ENCODE results near the gene KAT8.
A peak's percentile ranks its signal among the peaks of the same experiment; 100 is the strongest.
"Not testable (repeated sequence)": the region's sequence is repeated elsewhere in the genome, so short reads cannot be mapped to it uniquely, and the experiment has no call there.

The KAT8 gene

DNA sequence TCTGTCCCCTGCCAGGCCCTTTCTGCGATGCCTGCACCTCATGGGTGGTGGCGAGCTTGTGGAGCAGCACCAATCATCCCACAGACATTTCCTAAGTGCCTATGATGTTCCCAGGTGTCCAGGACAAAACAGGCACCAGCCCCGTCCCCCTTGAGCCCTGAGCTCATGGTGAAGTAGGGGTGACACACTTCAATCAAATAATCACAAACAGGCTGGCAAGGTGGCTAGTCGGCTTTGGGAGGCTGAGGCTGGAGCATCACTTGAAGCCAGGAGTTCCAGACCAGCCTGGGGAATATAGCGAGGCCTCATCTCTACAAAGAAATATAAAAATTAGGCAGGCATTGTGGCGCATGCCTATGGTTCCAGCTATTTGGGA, 18.8 kb downstream of the KAT8 start:
- Histone ChIP-seq H3K4me3 (ENCODE audit: low read length) (no peak overlapping the region), H3K36me3 (ENCODE audit: insufficient read depth, low read length) (peaks cover 6% of the 10 kb centered on the region), H3K9ac (ENCODE audit: low read depth, low read length) (no peak overlapping the region), H3K27me3 (ENCODE audit: control insufficient read depth, insufficient read depth, low read length) (no peaks in the 10 kb centered on the region), H3K9me3 (replicated peaks; ENCODE audit: low read length) (no peaks in the 10 kb centered on the region), H3K4me2 (ENCODE audit: low read length) (no peak overlapping the region), H3K4me1 (ENCODE audit: control insufficient read depth, insufficient read depth, low read length) (peaks cover 19% of the 10 kb centered on the region)

- H3K9me3 ChIP-seq (replicated peaks; ENCODE audit: low read length); H3K36me3 ChIP-seq (ENCODE audit: insufficient read depth, low read length); H3K4me3 ChIP-seq (ENCODE audit: low read length); H3K9ac ChIP-seq (ENCODE audit: low read depth, low read length); H3K27me3 ChIP-seq (ENCODE audit: control insufficient read depth, insufficient read depth, low read length); H3K4me2 ChIP-seq (ENCODE audit: low read length): not testable (repeated sequence)
- peaks cover 26% of the 10 kb centered on the region for H3K4me1 ChIP-seq (ENCODE audit: control insufficient read depth, insufficient read depth, low read length)
These were observed 19.5 kb downstream of the KAT8 start for GRCh38 chr16:31136822-31137499.

- peaks cover 30% of the 10 kb centered on the region for H3K4me1 ChIP-seq (ENCODE audit: control insufficient read depth, insufficient read depth, low read length)
- H3K4me3 ChIP-seq (ENCODE audit: low read length) = no peak overlapping the region
- H3K27me3 ChIP-seq (ENCODE audit: control insufficient read depth, insufficient read depth, low read length) = no peaks in the 10 kb centered on the region
- peak overlapping the region; percentile 28 for H3K4me2 ChIP-seq (ENCODE audit: low read length)
- no peaks in the 10 kb centered on the region for H3K36me3 ChIP-seq (ENCODE audit: insufficient read depth, low read length)
- no peaks in the 10 kb centered on the region for H3K9me3 ChIP-seq (replicated peaks; ENCODE audit: low read length)
- H3K9ac ChIP-seq (ENCODE audit: low read depth, low read length) = no peak overlapping the region
These were observed 21.4 kb downstream of the KAT8 start for GRCh38 chr16:31138621-31139578.

DNA sequence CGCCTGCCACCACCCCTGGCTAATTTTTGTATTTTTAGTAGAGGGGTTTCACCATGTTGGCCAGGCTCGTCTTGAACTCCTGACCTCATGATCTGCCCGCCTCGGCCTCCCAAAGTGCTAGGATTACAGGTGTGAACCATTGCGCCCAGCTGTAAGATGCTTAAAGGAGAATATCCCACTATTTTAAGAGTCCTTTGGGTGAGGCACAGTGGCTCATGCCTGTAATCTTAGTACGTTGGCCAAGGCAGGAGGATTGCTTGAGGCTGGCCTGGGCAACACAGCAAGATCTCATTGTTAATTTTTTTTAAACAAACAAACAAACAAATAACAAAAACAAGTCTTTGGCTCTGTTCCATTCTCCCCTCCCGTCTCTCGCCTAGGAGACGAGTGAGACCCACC, 23.6 kb downstream of the KAT8 start:
- Histone ChIP-seq H3K4me2 (ENCODE audit: low read length) (peak overlapping the region; percentile 75), H3K4me1 (ENCODE audit: control insufficient read depth, insufficient read depth, low read length) (peaks cover 27% of the 10 kb centered on the region), H3K4me3 (ENCODE audit: low read length) (peak overlapping the region; percentile 46)
- not testable (repeated sequence) for H3K27me3 ChIP-seq (ENCODE audit: control insufficient read depth, insufficient read depth, low read length); H3K9me3 ChIP-seq (replicated peaks; ENCODE audit: low read length); H3K9ac ChIP-seq (ENCODE audit: low read depth, low read length); H3K36me3 ChIP-seq (ENCODE audit: insufficient read depth, low read length)

DNA sequence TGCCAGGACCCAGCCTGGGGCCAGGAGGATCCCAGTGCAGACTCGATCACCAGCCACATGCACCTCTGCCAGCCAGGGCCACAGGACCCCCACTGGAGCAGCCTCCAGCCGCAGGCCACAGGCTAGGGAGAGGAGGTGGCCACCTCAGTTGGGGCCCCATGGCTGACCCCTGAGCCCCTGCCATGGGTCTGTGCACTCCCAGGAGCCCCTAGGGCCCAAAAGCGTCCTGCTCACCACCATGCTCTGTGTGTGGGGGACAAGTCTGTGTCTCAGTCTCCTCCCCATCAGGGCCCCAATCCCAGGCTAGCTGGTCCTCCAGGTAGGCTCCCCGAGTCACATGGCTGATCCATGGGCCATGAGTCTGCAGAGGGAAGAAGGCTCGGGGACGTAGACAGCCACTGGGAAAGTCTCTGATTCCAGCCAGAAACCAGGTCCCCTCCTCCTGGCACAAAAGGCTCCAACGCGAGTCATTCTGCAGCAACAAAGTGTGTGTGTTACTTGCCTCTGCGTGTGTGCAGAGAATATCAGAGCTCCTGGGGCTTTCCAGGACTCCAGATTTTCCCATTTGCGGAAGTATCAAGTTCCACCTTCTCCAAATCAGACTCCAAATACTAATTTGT, 24.1 kb downstream of the KAT8 start:
- Histone ChIP-seq H3K4me1 (ENCODE audit: control insufficient read depth, insufficient read depth, low read length) (peaks cover 27% of the 10 kb centered on the region), H3K4me3 (ENCODE audit: low read length) (peak overlapping the region; percentile 46), H3K4me2 (ENCODE audit: low read length) (peak overlapping the region; percentile 75), H3K36me3 (ENCODE audit: insufficient read depth, low read length) (no peaks in the 10 kb centered on the region), H3K27me3 (ENCODE audit: control insufficient read depth, insufficient read depth, low read length) (peaks cover 11% of the 10 kb centered on the region), H3K9ac (ENCODE audit: low read depth, low read length) (peak overlapping the region; percentile 44), H3K9me3 (replicated peaks; ENCODE audit: low read length) (no peaks in the 10 kb centered on the region)

DNA sequence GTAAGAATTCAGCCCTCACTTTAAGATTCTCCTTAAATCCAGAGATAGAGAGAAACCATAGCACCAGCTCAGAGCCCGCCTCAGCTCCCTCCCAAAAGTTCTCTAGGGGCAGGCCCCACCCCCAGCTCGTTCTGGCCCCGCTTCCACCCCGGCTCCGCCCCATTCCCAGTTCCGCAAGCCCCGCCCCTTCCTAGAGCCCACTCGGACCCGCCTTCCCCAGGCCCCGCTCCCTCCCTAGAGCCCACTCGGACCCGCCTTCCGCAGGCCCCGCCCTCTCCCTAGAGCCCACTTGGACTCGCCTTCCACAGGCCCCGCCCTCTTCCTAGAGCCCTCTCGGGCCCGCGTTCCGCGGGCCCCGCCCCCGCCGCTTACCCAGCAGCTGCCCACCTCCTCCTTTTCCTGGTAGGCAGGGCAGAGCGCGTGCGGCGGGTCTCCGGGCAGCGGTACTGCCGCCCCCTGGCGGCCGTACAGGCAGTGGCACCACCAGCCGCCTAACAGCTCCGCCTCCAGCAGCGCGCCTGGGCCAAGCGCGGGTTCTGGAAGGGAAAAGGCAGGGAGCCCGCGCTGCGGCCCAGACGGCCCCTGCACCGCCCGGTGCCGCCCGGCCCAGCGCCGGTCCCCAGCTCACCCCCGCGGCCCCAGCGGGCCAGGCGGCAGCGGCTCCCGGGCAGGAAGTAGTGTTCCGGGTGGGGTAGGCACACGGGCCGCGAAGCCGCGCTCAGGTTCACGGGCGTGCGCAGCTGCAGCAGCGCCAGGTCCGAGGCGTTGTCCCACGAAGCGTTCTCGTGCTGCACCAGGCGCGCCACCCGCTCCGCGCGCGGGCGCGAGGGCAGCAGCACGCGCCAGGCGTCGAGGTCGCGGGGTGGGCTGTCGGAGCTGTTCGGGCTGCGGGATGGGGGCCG, 24.9 kb downstream of the KAT8 start:
- peak overlapping the region; percentile 73 for H3K9ac ChIP-seq (ENCODE audit: low read depth, low read length)
- no peaks in the 10 kb centered on the region for H3K36me3 ChIP-seq (ENCODE audit: insufficient read depth, low read length)
- H3K4me3 ChIP-seq (ENCODE audit: low read length) = peak overlapping the region; percentile 71
- H3K27me3 ChIP-seq (ENCODE audit: control insufficient read depth, insufficient read depth, low read length) = peaks cover 18% of the 10 kb centered on the region
- no peaks in the 10 kb centered on the region for H3K9me3 ChIP-seq (replicated peaks; ENCODE audit: low read length)
- peaks cover 27% of the 10 kb centered on the region for H3K4me1 ChIP-seq (ENCODE audit: control insufficient read depth, insufficient read depth, low read length)
- H3K4me2 ChIP-seq (ENCODE audit: low read length) = peak overlapping the region; percentile 95

DNA sequence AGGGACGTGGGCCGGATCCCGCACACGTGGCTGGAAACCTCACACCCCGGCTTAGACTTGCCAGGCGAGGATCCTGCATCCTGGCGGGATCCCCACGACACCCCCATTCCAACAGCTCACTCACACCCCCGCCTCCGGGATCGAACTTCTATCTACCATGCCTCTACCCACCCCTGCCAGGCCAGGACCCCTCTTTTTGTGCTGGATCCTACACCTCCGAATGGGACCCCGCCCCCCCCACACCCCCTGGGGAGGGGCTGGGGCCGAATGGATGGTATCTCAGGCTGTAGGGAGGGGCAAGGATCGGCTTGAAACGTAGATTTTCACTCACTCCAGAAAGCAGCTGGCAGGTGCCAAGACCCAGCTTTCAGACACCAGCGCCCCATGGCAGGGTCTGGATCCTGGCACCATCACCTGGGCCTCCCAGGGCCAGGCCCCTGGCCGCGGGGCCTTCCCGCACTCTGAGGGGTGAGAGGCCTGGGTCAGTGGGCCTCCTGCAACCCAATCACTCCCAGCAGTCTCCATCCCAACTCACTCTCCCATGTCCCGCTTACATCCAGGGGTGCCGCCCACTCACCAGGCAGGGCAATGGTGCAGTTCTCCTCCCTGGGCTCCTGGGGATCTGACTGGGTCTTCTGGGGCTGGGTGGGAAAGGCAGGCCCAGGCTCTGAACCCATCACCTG, 25.7 kb downstream of the KAT8 start:
- Histone ChIP-seq H3K27me3 (ENCODE audit: control insufficient read depth, insufficient read depth, low read length) (peaks cover 26% of the 10 kb centered on the region), H3K9me3 (replicated peaks; ENCODE audit: low read length) (no peaks in the 10 kb centered on the region), H3K4me3 (ENCODE audit: low read length) (peak overlapping the region; percentile 71), H3K4me1 (ENCODE audit: control insufficient read depth, insufficient read depth, low read length) (peaks cover 26% of the 10 kb centered on the region), H3K36me3 (ENCODE audit: insufficient read depth, low read length) (no peaks in the 10 kb centered on the region), H3K9ac (ENCODE audit: low read depth, low read length) (peak overlapping the region; percentile 73), H3K4me2 (ENCODE audit: low read length) (peak overlapping the region; percentile 95)

DNA sequence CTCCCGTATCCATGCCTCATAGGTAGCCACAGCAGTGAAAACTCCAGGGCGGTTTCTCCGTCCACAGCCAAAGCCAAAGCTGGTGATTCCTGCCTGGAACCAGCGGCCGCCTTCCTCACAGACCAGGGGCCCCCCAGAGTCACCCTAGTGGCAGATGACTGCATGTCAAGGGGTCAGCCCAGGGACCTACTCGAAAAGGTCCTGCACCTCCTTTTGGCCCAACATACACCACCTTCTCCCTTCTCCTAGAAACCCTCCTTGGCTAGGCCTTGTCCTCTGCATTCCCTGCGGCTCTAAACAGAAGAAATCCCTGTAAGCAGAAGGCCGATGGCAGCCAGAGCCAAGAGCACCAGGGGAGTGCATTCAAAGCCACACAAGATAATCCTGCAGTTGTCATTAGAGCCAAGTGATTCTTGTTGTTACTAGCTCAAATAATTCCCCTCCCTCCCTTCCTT, 26.3 kb downstream of the KAT8 start:
- Histone ChIP-seq H3K36me3 (ENCODE audit: insufficient read depth, low read length) (no peaks in the 10 kb centered on the region), H3K4me3 (ENCODE audit: low read length) (no peak overlapping the region), H3K4me1 (ENCODE audit: control insufficient read depth, insufficient read depth, low read length) (peaks cover 21% of the 10 kb centered on the region), H3K27me3 (ENCODE audit: control insufficient read depth, insufficient read depth, low read length) (peaks cover 32% of the 10 kb centered on the region), H3K4me2 (ENCODE audit: low read length) (no peak overlapping the region), H3K9ac (ENCODE audit: low read depth, low read length) (no peak overlapping the region), H3K9me3 (replicated peaks; ENCODE audit: low read length) (no peaks in the 10 kb centered on the region)

GRCh38 chr16:31144418-31144817, 27.0 kb downstream of the KAT8 start:
- peaks cover 14% of the 10 kb centered on the region for H3K4me1 ChIP-seq (ENCODE audit: control insufficient read depth, insufficient read depth, low read length)
- H3K27me3 ChIP-seq (ENCODE audit: control insufficient read depth, insufficient read depth, low read length) = peaks cover 37% of the 10 kb centered on the region
- not testable (repeated sequence) for H3K4me3 ChIP-seq (ENCODE audit: low read length); H3K9ac ChIP-seq (ENCODE audit: low read depth, low read length); H3K36me3 ChIP-seq (ENCODE audit: insufficient read depth, low read length); H3K9me3 ChIP-seq (replicated peaks; ENCODE audit: low read length); H3K4me2 ChIP-seq (ENCODE audit: low read length)

- no peaks in the 10 kb centered on the region for H3K9me3 ChIP-seq (replicated peaks; ENCODE audit: low read length)
- H3K4me3 ChIP-seq (ENCODE audit: low read length) = no peak overlapping the region
- H3K4me2 ChIP-seq (ENCODE audit: low read length) = no peak overlapping the region
- peaks cover 14% of the 10 kb centered on the region for H3K4me1 ChIP-seq (ENCODE audit: control insufficient read depth, insufficient read depth, low read length)
- peaks cover 38% of the 10 kb centered on the region for H3K27me3 ChIP-seq (ENCODE audit: control insufficient read depth, insufficient read depth, low read length)
- H3K9ac ChIP-seq (ENCODE audit: low read depth, low read length) = no peak overlapping the region
- H3K36me3 ChIP-seq (ENCODE audit: insufficient read depth, low read length) = no peaks in the 10 kb centered on the region
These were observed 28.0 kb downstream of the KAT8 start for GRCh38 chr16:31145398-31145990.
